ENCODE results near the gene DEPDC7.

Gene DEPDC7

GRCh38 chr11:33065445-33066178 is 49.9 kb downstream of the DEPDC7 start:
- peak; percentile 46 for DNase-seq (ENCODE audit: low read depth)
- TF ChIP-seq CTCF (IDR thresholded peaks at IDR 0.05; ENCODE audit: low read depth, low read length, missing control alignments) = peak; percentile 96
- no peak overlapping the region for H3K4me3 ChIP-seq (ENCODE audit: low read depth, low read length)

- DNase-seq (ENCODE audit: low read depth) = no peak
- no peak overlapping the region for H3K4me3 ChIP-seq (ENCODE audit: low read depth, low read length)
- TF ChIP-seq CTCF (IDR thresholded peaks at IDR 0.05; ENCODE audit: low read depth, low read length, missing control alignments) = no peak
These were observed 51.6 kb downstream of the DEPDC7 start for GRCh38 chr11:33067294-33067693.

- no peak for TF ChIP-seq CTCF (IDR thresholded peaks at IDR 0.05; ENCODE audit: low read depth, low read length, missing control alignments)
- no peak overlapping the region for H3K4me3 ChIP-seq (ENCODE audit: low read depth, low read length)
- DNase-seq (ENCODE audit: low read depth) = no peak
These were observed 53.1 kb downstream of the DEPDC7 start for GRCh38 chr11:33068611-33069340.

GRCh38 chr11:33072465-33072864 is 56.8 kb downstream of the DEPDC7 start:
- H3K4me3 ChIP-seq (ENCODE audit: low read depth, low read length) = no peak overlapping the region
- DNase-seq (ENCODE audit: low read depth) = no peak
- TF ChIP-seq CTCF (IDR thresholded peaks at IDR 0.05; ENCODE audit: low read depth, low read length, missing control alignments) = no peak

All from GM12864 (cell line).